ENCODE results near the gene ARL6IP4.

The ARL6IP4 gene

GRCh38 chr12:123001464-123001863, 21.0 kb downstream of the ARL6IP4 start:
- no peak for TF ChIP-seq CTCF (IDR thresholded peaks at IDR 0.05; ENCODE audit: low read depth, low read length, missing control alignments)
- no peak for DNase-seq (ENCODE audit: extremely low read depth, low read depth)
- H3K4me3 ChIP-seq (replicated peaks; ENCODE audit: low read depth, low read length): no peak overlapping the region

- DNase-seq (ENCODE audit: extremely low read depth, low read depth): no peak
- no peak overlapping the region for H3K4me3 ChIP-seq (replicated peaks; ENCODE audit: low read depth, low read length)
- no peak for TF ChIP-seq CTCF (IDR thresholded peaks at IDR 0.05; ENCODE audit: low read depth, low read length, missing control alignments)
These were observed 22.8 kb downstream of the ARL6IP4 start for GRCh38 chr12:123003257-123003656.

- TF ChIP-seq CTCF (IDR thresholded peaks at IDR 0.05; ENCODE audit: low read depth, low read length, missing control alignments): no peak
- H3K4me3 ChIP-seq (replicated peaks; ENCODE audit: low read depth, low read length): no peak overlapping the region
- no peak for DNase-seq (ENCODE audit: extremely low read depth, low read depth)
These were observed 23.8 kb downstream of the ARL6IP4 start for GRCh38 chr12:123004287-123004686.

GRCh38 chr12:123005081-123005626, 24.7 kb downstream of the ARL6IP4 start:
- H3K4me3 ChIP-seq (replicated peaks; ENCODE audit: low read depth, low read length): no peak overlapping the region
- no peak for TF ChIP-seq CTCF (IDR thresholded peaks at IDR 0.05; ENCODE audit: low read depth, low read length, missing control alignments)
- no peak for DNase-seq (ENCODE audit: extremely low read depth, low read depth)

GRCh38 chr12:123006977-123007376, 26.5 kb downstream of the ARL6IP4 start:
- TF ChIP-seq CTCF (IDR thresholded peaks at IDR 0.05; ENCODE audit: low read depth, low read length, missing control alignments): no peak
- H3K4me3 ChIP-seq (replicated peaks; ENCODE audit: low read depth, low read length): no peak overlapping the region
- DNase-seq (ENCODE audit: extremely low read depth, low read depth): no peak

GRCh38 chr12:123010110-123010509, 29.6 kb downstream of the ARL6IP4 start:
- no peak overlapping the region for H3K4me3 ChIP-seq (replicated peaks; ENCODE audit: low read depth, low read length)
- DNase-seq (ENCODE audit: extremely low read depth, low read depth): no peak
- no peak for TF ChIP-seq CTCF (IDR thresholded peaks at IDR 0.05; ENCODE audit: low read depth, low read length, missing control alignments)

- DNase-seq (ENCODE audit: extremely low read depth, low read depth): no peak
- H3K4me3 ChIP-seq (replicated peaks; ENCODE audit: low read depth, low read length): no peak overlapping the region
- TF ChIP-seq CTCF (IDR thresholded peaks at IDR 0.05; ENCODE audit: low read depth, low read length, missing control alignments): no peak
These were observed 30.2 kb downstream of the ARL6IP4 start for GRCh38 chr12:123010681-123011080.

All from HFF-Myc (cell line).